ENCODE results near the gene C12orf50.

The C12orf50 gene

GRCh38 chr12:87933991-87934390, 95.2 kb downstream of the C12orf50 start:
- TF ChIP-seq CTCF (IDR thresholded peaks at IDR 0.05; ENCODE audit: extremely low read depth, missing control alignments) = no peak

GRCh38 chr12:87931812-87932211, 97.4 kb downstream of the C12orf50 start:
- no peak for TF ChIP-seq CTCF (IDR thresholded peaks at IDR 0.05; ENCODE audit: extremely low read depth, missing control alignments)

More at GRCh38 chr12:87933991-87934390, 95.2 kb downstream of the C12orf50 start:
- DNase-seq (ENCODE audit: low spot score) = no peak

GRCh38 chr12:87930627-87931026, 98.6 kb downstream of the C12orf50 start:
- no peak for TF ChIP-seq CTCF (IDR thresholded peaks at IDR 0.05; ENCODE audit: extremely low read depth, missing control alignments)

More at GRCh38 chr12:87931812-87932211, 97.4 kb downstream of the C12orf50 start:
- DNase-seq (ENCODE audit: low spot score) = no peak

More at GRCh38 chr12:87930627-87931026, 98.6 kb downstream of the C12orf50 start:
- no peak for DNase-seq (ENCODE audit: low spot score)
